ENCODE measurements around the gene FAM174C. TPM values are rescaled to one million over a fixed set of nuclear protein-coding genes. Genes with fewer than 3 reads are reported as not detected.

FAM174C gene
- 10 to 100 TPM; 59.8 to 69.1 TPM for total RNA-seq

DNA sequence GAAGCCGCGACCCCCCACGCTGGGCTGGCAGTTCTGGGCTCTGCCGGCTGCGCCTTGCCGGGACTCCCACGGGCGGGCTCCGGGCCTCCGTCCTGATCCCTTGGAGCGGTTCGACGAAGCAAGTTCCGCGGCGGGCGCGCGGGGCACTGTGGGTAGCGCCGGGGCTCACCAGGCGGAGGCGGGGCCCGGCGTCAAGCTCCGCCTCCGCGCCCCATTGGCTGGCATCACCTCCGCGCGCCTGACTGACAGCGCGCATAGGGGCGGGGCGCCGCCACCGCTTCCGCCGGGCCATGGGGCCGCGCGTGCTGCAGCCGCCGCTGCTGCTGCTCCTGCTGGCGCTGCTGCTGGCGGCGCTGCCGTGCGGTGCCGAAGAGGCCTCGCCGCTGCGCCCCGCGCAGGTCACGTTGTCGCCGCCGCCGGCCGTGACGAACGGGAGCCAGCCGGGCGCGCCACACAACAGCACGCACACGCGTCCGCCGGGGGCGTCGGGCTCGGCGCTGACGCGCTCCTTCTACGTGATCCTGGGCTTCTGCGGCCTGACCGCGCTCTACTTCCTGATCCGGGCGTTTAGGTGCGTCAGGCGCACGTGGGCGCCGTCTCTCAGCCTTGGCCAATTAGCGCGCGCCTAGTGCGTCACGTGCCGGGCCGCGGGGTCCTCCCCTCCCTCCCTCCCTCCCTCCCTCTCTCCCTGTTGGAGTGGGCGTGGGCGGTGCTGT is at the start of gene FAM174C:
TSS of gene FAM174C (plus strand) at position 271 of the 716 bp plus-strand sequence. CDS start at position 291, 20 bp downstream.
- peak within 1 kb of the TSS; percentile 87 for H3K27ac Mint-ChIP-seq
- ATAC-seq (replicated peaks in 1 of 2): peak; percentile 86 to 87
- H3K4me1 Mint-ChIP-seq (ENCODE audit: low read depth): peaks cover 70% of the 10 kb centered on the region
- no peaks in the 10 kb centered on the region for H3K9me3 Mint-ChIP-seq
- H3K27me3 Mint-ChIP-seq (ENCODE audit: low read depth): no peaks in the 10 kb centered on the region
- DNase-seq: peak; percentile 96
- H3K36me3 Mint-ChIP-seq (ENCODE audit: insufficient read depth in 2 of 2): peaks cover 17 to 30% of the 10 kb centered on the region in 2 donors
- H3K4me3 Mint-ChIP-seq: peak within 1 kb of the TSS; percentile 88 to 91

DNA sequence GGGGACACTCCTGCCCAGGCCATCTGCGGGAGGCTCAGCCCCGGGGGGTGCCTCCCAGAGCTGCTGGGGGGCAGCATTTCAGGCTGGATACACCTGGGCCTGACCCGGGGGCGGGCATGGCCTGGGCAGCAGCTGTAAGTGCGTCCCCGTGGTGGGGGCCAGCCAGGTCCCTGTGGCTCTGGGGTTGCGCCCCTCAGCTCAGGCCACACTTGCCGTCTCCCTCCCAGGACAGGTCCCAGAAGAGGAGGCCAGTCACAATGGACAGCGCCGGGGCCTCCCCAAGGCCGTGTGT is 49.2 kb upstream of the FAM174C start:
- DNase-seq: no peak
- H3K36me3 Mint-ChIP-seq (ENCODE audit: insufficient read depth in 2 of 2): no peaks in the 10 kb centered on the region
- no peaks in the 10 kb centered on the region for H3K4me1 Mint-ChIP-seq (ENCODE audit: low read depth)
- ATAC-seq (replicated peaks in 1 of 2): no peak
- no peaks in the 10 kb centered on the region for H3K9me3 Mint-ChIP-seq
- no peak overlapping the region for H3K4me3 Mint-ChIP-seq
- H3K27me3 Mint-ChIP-seq (ENCODE audit: low read depth): no peaks in the 10 kb centered on the region
- no peak overlapping the region for H3K27ac Mint-ChIP-seq

- Mint-ChIP-seq H3K9me3 (no peaks in the 10 kb centered on the region), H3K4me1 (ENCODE audit: low read depth) (no peaks in the 10 kb centered on the region), H3K27ac (no peak overlapping the region), H3K27me3 (ENCODE audit: low read depth) (no peaks in the 10 kb centered on the region), H3K4me3 (no peak overlapping the region), H3K36me3 (ENCODE audit: insufficient read depth in 2 of 2) (no peaks in the 10 kb centered on the region)
- ATAC-seq (replicated peaks in 1 of 2): no peak
- no peak for DNase-seq
Observed at GRCh38 chr19:1226522-1227303, 48.6 kb upstream of the FAM174C start.

DNA sequence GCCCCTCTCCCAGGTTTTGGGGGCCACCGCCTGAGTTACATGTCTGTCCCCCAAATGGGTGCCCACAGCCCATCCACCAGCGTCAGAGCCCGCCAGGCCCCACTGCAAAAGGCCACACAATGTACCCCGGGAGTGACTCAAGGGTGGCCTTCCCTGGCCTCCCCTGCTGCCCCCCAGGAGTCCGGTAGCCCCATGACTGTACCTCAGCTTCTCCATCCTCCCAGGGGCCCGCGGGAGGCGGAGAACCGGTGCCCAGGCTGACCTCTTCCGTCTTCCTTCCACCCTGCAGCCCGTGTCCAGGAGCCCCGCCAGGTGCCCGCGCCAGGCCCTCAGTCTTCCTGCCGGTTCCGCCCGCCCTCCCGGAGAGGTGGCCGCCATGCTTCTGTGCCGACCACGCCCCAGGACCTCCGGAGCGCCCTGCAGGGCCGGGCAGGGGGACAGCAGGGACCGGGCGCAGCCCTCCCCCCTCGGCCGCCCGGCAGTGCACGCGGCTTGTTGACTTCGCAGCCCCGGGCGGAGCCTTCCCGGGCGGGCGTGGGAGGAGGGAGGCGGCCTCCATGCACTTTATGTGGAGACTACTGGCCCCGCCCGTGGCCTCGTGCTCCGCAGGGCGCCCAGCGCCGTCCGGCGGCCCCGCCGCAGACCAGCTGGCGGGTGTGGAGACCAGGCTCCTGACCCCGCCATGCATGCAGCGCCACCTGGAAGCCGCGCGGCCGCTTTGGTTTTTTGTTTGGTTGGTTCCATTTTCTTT is 47.9 kb upstream of the FAM174C start:
- Mint-ChIP-seq H3K27ac (no peak overlapping the region), H3K27me3 (ENCODE audit: low read depth) (no peaks in the 10 kb centered on the region), H3K4me3 (no peak overlapping the region)

DNA sequence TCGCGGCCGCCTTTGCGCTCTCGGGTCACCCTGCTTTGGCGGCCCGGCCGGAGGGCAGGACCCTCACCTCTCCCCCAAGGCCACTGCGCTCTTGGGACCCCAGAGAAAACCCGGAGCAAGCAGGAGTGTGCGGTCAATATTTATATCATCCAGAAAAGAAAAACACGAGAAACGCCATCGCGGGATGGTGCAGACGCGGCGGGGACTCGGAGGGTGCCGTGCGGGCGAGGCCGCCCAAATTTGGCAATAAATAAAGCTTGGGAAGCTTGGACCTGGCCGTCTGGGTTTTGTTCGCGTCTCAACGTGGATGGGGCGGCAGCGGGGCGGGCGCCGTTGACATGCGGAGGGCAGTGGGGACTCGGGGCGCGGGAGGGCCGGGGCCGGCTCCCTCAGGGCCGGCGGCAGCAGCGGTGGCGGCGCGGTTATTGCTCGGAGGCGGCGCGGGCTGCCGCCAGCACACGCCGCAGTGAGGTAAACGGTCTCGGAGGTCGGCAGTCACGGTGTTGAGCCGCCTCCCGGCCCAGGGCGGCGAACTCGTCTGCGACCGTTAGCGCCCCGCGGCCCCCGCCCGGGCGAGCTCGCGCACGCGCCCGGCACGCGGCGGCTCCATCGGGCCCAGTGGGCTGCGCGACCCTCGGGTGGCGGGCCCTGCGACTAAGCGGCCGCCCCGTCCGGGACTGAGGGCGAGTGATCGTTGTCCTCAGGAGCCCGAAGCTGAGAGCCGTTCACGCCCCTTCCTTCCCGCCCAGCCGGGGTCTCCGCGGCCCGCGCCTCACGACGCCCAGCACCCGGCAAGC is 47.0 kb upstream of the FAM174C start:
- DNase-seq (no peak), ATAC-seq (replicated peaks in 1 of 2) (no peak)
- no peaks in the 10 kb centered on the region for H3K27me3 Mint-ChIP-seq (ENCODE audit: low read depth)
- H3K36me3 Mint-ChIP-seq (ENCODE audit: insufficient read depth in 2 of 2): no peaks in the 10 kb centered on the region
- H3K4me3 Mint-ChIP-seq: no peak overlapping the region
- no peaks in the 10 kb centered on the region for H3K9me3 Mint-ChIP-seq
- no peak overlapping the region for H3K27ac Mint-ChIP-seq
- no peaks in the 10 kb centered on the region for H3K4me1 Mint-ChIP-seq (ENCODE audit: low read depth)

More for the DNA sequence above, 47.9 kb upstream of the FAM174C start:
- DNase-seq (no peak), ATAC-seq (replicated peaks in 1 of 2) (no peak)
- Mint-ChIP-seq H3K36me3 (ENCODE audit: insufficient read depth in 2 of 2) (no peaks in the 10 kb centered on the region), H3K4me1 (ENCODE audit: low read depth) (no peaks in the 10 kb centered on the region), H3K9me3 (no peaks in the 10 kb centered on the region)

GRCh38 chr19:1229056-1229923 is 46.0 kb upstream of the FAM174C start:
- Mint-ChIP-seq H3K4me1 (ENCODE audit: low read depth) (no peaks in the 10 kb centered on the region), H3K9me3 (no peaks in the 10 kb centered on the region), H3K36me3 (ENCODE audit: insufficient read depth in 2 of 2) (no peaks in the 10 kb centered on the region), H3K4me3 (no peak overlapping the region), H3K27ac (no peak overlapping the region), H3K27me3 (ENCODE audit: low read depth) (no peaks in the 10 kb centered on the region)
- DNase-seq: no peak
- ATAC-seq (replicated peaks in 1 of 2): no peak

DNA sequence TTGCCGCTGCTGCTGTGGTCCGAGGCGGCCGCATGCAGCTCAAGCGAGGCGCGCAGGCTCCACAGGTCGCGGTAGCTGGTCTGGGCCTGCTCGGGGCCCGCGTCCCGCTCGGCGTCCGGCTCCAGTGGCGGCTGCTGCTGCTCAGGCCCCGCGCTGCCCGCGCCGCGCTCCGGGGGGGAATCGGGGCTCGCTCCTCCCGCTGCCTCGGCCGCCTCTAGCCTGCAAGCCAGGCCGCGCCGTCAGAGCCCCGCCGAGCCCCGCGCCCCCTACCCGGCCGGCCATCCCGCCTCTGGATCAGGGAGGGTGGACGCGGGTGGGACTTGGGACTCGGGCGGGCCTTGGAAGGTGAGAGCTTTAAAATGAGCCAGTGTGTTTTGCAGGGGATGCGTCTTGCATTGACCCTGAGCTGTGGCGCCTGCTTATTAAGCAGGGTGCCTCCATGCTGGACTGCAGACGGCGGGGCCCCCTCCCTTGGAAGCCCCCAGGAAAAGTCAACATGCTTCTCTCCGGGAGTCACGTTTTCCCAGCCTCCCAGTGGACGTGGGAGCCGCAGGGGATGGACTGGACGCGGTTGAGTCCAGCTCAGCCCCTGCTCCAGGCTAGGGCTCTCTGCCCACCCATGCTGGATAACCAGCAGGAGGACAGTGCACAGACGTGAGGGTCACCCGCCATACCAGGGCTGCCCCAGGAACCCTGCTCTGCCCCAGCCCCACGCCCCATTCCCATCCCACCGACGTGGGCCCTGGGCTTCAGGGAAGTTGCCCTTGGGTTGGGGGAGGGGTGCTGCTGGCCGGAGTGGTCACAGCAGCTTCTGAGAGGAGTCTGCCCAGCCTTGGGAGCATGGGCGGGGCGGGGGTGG is 45.2 kb upstream of the FAM174C start:
- no peak for DNase-seq
- Mint-ChIP-seq H3K27ac (no peak overlapping the region), H3K27me3 (ENCODE audit: low read depth) (no peaks in the 10 kb centered on the region), H3K9me3 (no peaks in the 10 kb centered on the region), H3K4me3 (no peak overlapping the region), H3K4me1 (ENCODE audit: low read depth) (no peaks in the 10 kb centered on the region), H3K36me3 (ENCODE audit: insufficient read depth in 2 of 2) (no peaks in the 10 kb centered on the region)
- no peak for ATAC-seq (replicated peaks in 1 of 2)

DNA sequence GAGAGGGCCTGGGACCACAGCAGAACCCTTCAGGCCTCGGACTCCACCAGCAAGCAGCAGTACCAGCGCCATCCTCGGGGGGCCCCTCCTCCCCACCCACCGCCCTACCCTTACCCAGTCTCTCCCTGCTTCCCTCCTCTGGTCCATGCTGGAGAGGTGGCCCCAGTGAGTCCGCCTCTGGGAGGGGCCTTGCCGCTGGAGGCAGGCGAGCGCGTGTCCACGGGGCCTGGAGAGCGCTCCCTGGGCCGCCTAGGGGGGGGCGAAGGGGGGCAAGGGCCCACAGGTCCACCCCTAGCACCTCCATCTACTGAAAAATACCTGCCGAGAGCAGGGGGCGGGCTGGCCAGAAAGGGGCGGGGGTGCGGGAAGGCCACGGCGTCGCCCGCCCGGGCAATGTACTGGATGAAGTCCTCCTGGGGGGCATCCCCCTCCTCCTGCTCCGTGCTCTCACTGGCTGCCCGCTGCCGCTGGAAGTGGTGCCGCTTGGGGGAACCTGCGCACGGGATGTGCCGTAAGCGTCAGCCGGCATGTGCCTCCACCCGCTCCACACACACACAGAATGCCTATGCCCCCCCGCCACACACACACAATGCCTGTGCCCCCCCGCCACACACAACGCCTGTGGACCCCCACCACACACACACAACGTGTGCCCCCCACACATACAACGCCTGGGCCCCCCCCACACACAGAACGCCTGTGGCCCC is 44.4 kb upstream of the FAM174C start:
- Mint-ChIP-seq H3K36me3 (ENCODE audit: insufficient read depth in 2 of 2) (no peaks in the 10 kb centered on the region), H3K9me3 (no peaks in the 10 kb centered on the region)

DNA sequence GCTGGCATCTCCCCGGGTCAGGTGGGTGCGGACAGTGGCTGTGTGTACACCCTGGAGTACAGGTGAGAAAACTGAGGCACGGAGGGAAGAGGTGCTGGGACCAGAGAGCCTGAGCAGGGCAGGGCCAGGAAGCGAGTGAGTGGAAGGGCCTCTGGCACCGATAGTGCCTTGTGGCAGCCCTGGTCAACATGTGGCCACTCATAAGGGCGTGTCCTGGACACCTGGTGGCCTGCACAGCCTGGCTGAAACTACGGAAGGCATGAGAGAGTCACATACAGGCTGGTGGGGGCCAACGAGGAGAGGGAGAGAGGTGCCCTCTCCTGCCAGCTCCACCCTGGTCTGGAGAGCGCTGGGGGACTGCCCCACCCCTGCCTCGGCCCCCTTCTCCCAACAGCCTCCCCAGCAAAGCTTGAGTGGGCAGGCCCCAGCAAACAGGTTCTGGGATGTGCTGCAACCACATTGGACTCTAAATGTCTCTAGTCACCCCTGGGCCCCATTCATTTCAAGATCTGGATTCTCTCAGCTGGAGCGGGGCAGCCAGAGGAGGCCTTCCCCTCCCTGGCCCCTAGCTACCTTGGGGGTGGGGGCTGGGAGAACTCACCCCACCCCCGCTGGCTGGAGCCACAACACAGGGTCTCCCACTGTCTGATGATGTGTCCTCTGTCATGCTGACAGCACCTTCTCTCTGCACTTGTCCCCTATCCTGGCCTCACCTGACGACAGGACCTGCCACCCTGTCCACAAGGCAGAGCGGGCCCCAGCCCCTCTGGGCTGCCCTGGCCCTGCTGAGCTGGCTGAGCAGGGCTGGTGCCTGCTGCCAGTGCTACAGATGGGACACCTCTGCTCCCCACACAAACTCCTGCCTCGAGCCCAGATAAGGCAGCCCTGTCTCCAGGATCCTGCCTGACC is 43.3 kb upstream of the FAM174C start:
- Mint-ChIP-seq H3K4me1 (ENCODE audit: low read depth) (no peaks in the 10 kb centered on the region), H3K27ac (no peak overlapping the region), H3K4me3 (no peak overlapping the region), H3K9me3 (no peaks in the 10 kb centered on the region), H3K36me3 (ENCODE audit: insufficient read depth in 2 of 2) (no peaks in the 10 kb centered on the region), H3K27me3 (ENCODE audit: low read depth) (no peaks in the 10 kb centered on the region)
- no peak for DNase-seq
- ATAC-seq (replicated peaks in 1 of 2): peak in 1 of 2 donors; percentile 10

More for the DNA sequence above, 44.4 kb upstream of the FAM174C start:
- Mint-ChIP-seq H3K4me1 (ENCODE audit: low read depth) (no peaks in the 10 kb centered on the region), H3K27ac (no peak overlapping the region), H3K4me3 (no peak overlapping the region), H3K27me3 (ENCODE audit: low read depth) (no peaks in the 10 kb centered on the region)
- no peak for ATAC-seq (replicated peaks in 1 of 2)
- DNase-seq: no peak

- DNase-seq: no peak
- no peak overlapping the region for H3K4me3 Mint-ChIP-seq
- H3K27me3 Mint-ChIP-seq (ENCODE audit: low read depth): no peaks in the 10 kb centered on the region
- no peaks in the 10 kb centered on the region for H3K36me3 Mint-ChIP-seq (ENCODE audit: insufficient read depth in 2 of 2)
- H3K4me1 Mint-ChIP-seq (ENCODE audit: low read depth): no peaks in the 10 kb centered on the region
- H3K9me3 Mint-ChIP-seq: no peaks in the 10 kb centered on the region
- ATAC-seq (replicated peaks in 1 of 2): no peak
- H3K27ac Mint-ChIP-seq: no peak overlapping the region
Observed at GRCh38 chr19:1232652-1233072, 42.7 kb upstream of the FAM174C start.
